HCT116 (cell line): ENCODE results near the gene ACBD6.

Experiments used
- CBX3 ChIP-seq: IDR thresholded peaks from 2 replicates; pipeline ENCODE4 v1.6.1; 2012; ENCODE audit warnings: low read depth
- CTCF ChIP-seq, 3 experiments: fragments of 200-600 bp in 1 of 3; sonication (generic) in 1 of 3; IDR thresholded peaks in 2 of 3; conservative IDR thresholded peaks in 1 of 3; 2 replicates each; pipeline ENCODE4 v1.5.1; 2012 to 2017; ENCODE audit warnings: low read depth in 2 of 3, low read length in 2 of 3, antibody characterized with exemption in 1 of 3, borderline replicate concordance in 1 of 3, control low read depth in 1 of 3, mild to moderate bottlenecking in 1 of 3, mixed read lengths in 1 of 3, mixed run types in 1 of 3, moderate library complexity in 1 of 3; ENCODE audit not compliant: insufficient read depth in 1 of 3
- EZH2 ChIP-seq: fragments of 200-600 bp; sonication (generic); IDR thresholded peaks from 2 replicates; pipeline ENCODE4 v1.6.1; 2017; ENCODE audit warnings: antibody characterized with exemption, mixed run types
- FOSL1 ChIP-seq: IDR thresholded peaks from 2 replicates; pipeline ENCODE4 v1.6.1; 2012; ENCODE audit warnings: low read depth
- MAX ChIP-seq: IDR thresholded peaks from 2 replicates; pipeline ENCODE4 v1.6.1; 2012
- POLR2A ChIP-seq: IDR thresholded peaks from 2 replicates; pipeline ENCODE4 v1.7.0; 2011; ENCODE audit warnings: borderline replicate concordance; ENCODE audit not compliant: insufficient read depth, insufficient read length; ENCODE audit errors: extremely low read depth
- ZNF274 ChIP-seq: fragments of 200-500 bp; sonication (Bioruptor generic); IDR thresholded peaks from 2 replicates; pipeline ENCODE4 v1.6.1; 2014; ENCODE audit warnings: mild to moderate bottlenecking, low read depth, low read length, inconsistent platforms

DNA sequence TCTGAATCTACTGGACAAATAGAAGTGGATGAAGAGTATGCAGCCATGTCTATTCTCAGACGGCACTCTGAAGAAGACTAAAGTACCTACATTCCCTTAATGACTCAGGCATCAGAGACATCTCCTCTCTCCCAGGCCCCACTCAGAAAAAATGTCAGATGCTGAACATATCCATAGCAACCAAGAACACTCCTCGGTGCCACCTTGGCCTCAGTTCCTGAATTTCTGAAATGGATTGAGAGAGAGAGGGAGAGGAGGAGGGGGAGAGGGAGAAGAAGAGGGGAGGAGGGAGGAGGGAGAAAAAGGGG is 40.4 kb upstream of the ACBD6 start:
- no peak for TF ChIP-seq MAX
- TF ChIP-seq CBX3, result no peak
- no peak for TF ChIP-seq EZH2
- no peak for TF ChIP-seq POLR2A
- no peak for TF ChIP-seq CTCF (IDR thresholded peaks at IDR 0.05 in 2 of 3, conservative IDR thresholded peaks at IDR 0.05 in 1 of 3; ENCODE audit: borderline replicate concordance in 1 of 3, insufficient read depth in 1 of 3, low read depth in 2 of 3, low read length in 2 of 3)
- TF ChIP-seq FOSL1, result no peak
- TF ChIP-seq ZNF274, result no peak
